Endothelial cell of umbilical vein (primary cell): ENCODE results near the gene AMBP. TPM values are rescaled to one million over a fixed set of nuclear protein-coding genes. Genes with fewer than 3 reads are reported as not detected.

Experiments used
- BruUV-seq: library from RNA; stranded (reverse); fragments of 400-500 nt; replicated peaks from 2 replicates; lab custom pipeline; 2021; lab: Mats Ljungman, UMichigan
- CTCF ChIA-PET: fragments of 300-600, 350-600 bp; sonication (Branson Sonifier 250); formaldehyde crosslinking; loops from one replicate; lab custom pipeline; 2021; ENCODE audit warnings: antibody characterized with exemption, inconsistent platforms; lab: Charles Lee
- POLR2A ChIA-PET: fragments of 300-600, 350-600 bp; sonication (Branson Sonifier 250); formaldehyde crosslinking; loops from one replicate; lab custom pipeline; 2021; ENCODE audit warnings: antibody characterized with exemption, inconsistent platforms; lab: Charles Lee
- DNase-seq: peaks from one replicate; pipeline ENCODE4 v3.0.0-alpha.2; 2011; ENCODE audit warnings: low read depth, low spot score
- FAIRE-seq: peaks from 2 replicates; lab custom pipeline; 2011; peaks lifted over from hg19 to GRCh38; lab: Jason Lieb, UNC
- H2AFZ ChIP-seq: 2 replicates; pipeline ENCODE4 v1.6.0; 2012; ENCODE audit warnings: low read depth, low read length, control low read depth, inconsistent platforms
- H3K27ac ChIP-seq: 2 replicates; pipeline ENCODE4 v1.5.1; 2011; ENCODE audit warnings: low read depth, mild to moderate bottlenecking, control low read depth, low read length, moderate library complexity; ENCODE audit not compliant: insufficient read depth
- H3K27me3 ChIP-seq, 2 experiments: 2 replicates each; pipeline versions ENCODE4 v1.6.0 to v1.6.1; 2011; ENCODE audit warnings: low read length in 2 of 2, mixed read lengths in 1 of 2; ENCODE audit not compliant: control insufficient read depth in 2 of 2, insufficient read depth in 2 of 2
- H3K36me3 ChIP-seq, 2 experiments: 2 replicates in 1 of 2; 3 replicates in 1 of 2; pipeline ENCODE4 v1.5.1; 2011; ENCODE audit warnings: low read length in 2 of 2, mild to moderate bottlenecking in 1 of 2, moderate library complexity in 1 of 2; ENCODE audit not compliant: control insufficient read depth in 2 of 2, insufficient read depth in 2 of 2; ENCODE audit errors: extremely low read depth in 1 of 2
- H3K4me1 ChIP-seq: 3 replicates; pipeline ENCODE4 v1.5.1; 2011; ENCODE audit warnings: mild to moderate bottlenecking, low read length; ENCODE audit not compliant: control insufficient read depth, insufficient read depth; ENCODE audit errors: extremely low read depth
- H3K4me2 ChIP-seq: 2 replicates; pipeline ENCODE4 v1.6.1; 2011; ENCODE audit warnings: low read length, control low read depth, mixed read lengths; ENCODE audit not compliant: insufficient read depth
- H3K4me3 ChIP-seq, 3 experiments: fragments of 200-600 bp in 1 of 3; sonication (generic), shearing (Covaris generic) in 1 of 3; replicated peaks in 1 of 3; 2 replicates each; pipeline ENCODE4 v1.5.1; 2011 to 2016; ENCODE audit warnings: control low read depth in 3 of 3, low read length in 3 of 3, mild to moderate bottlenecking in 2 of 3, inconsistent platforms in 1 of 3, low read depth in 1 of 3, moderate library complexity in 1 of 3; ENCODE audit not compliant: insufficient read depth in 1 of 3
- H3K79me2 ChIP-seq: 2 replicates; pipeline ENCODE4 v1.6.0; 2012; ENCODE audit warnings: low read length, inconsistent platforms; ENCODE audit not compliant: control insufficient read depth, insufficient read depth
- H3K9ac ChIP-seq: replicated peaks from 2 replicates; pipeline ENCODE3; 2011; ENCODE audit warnings: low read length, control low read depth; ENCODE audit not compliant: insufficient read depth; ENCODE audit errors: extremely low read depth
- H3K9me1 ChIP-seq: replicated peaks from 3 replicates; pipeline ENCODE4 v1.6.0; 2011; ENCODE audit warnings: mild to moderate bottlenecking, low read length; ENCODE audit not compliant: control insufficient read depth, insufficient read depth; ENCODE audit errors: extremely low read depth
- H3K9me3 ChIP-seq: replicated peaks from 2 replicates; pipeline ENCODE4 v1.5.1; 2012; ENCODE audit warnings: low read length, inconsistent platforms; ENCODE audit not compliant: control insufficient read depth, insufficient read depth
- H4K20me1 ChIP-seq: replicated peaks from 2 replicates; pipeline ENCODE3; 2011; ENCODE audit warnings: mild to moderate bottlenecking, low read length; ENCODE audit not compliant: control insufficient read depth, insufficient read depth; ENCODE audit errors: extremely low read depth
- EZH2 ChIP-seq: IDR thresholded peaks from 2 replicates; pipeline ENCODE4 v1.6.1; 2012; ENCODE audit warnings: borderline replicate concordance, low read depth, mild to moderate bottlenecking, moderate library complexity, low read length, inconsistent platforms; ENCODE audit not compliant: severe bottlenecking
- FOS ChIP-seq: IDR thresholded peaks from 2 replicates; pipeline ENCODE4 v1.6.1; 2011; ENCODE audit warnings: mild to moderate bottlenecking, low read length, moderate library complexity, borderline replicate concordance; ENCODE audit not compliant: insufficient read depth
- GATA2 ChIP-seq: IDR thresholded peaks from 2 replicates; pipeline ENCODE4 v1.7.0; 2011; ENCODE audit warnings: low read depth, mild to moderate bottlenecking, moderate library complexity, mixed read lengths, low read length; ENCODE audit not compliant: insufficient read length, insufficient read depth
- JUN ChIP-seq: IDR thresholded peaks from 2 replicates; pipeline ENCODE4 v1.6.1; 2011; ENCODE audit warnings: borderline replicate concordance, low read depth; ENCODE audit not compliant: insufficient read length, insufficient read depth
- MYC ChIP-seq: IDR thresholded peaks from one replicate; pipeline ENCODE4 v1.6.1; 2011; ENCODE audit warnings: mild to moderate bottlenecking, low read depth, low read length
- POLR2A ChIP-seq: IDR thresholded peaks from 2 replicates; pipeline ENCODE4 v1.6.1; 2012; ENCODE audit warnings: low read depth, mild to moderate bottlenecking, control low read depth, low read length
- POLR2AphosphoS5 ChIP-seq: IDR thresholded peaks from 2 replicates; pipeline ENCODE4 v1.6.1; 2012; ENCODE audit warnings: low read depth, mild to moderate bottlenecking, control low read depth, low read length, moderate library complexity; ENCODE audit not compliant: insufficient read depth
- dilution Hi-C: fragments of 300-500 bp; cut with MboI; formaldehyde crosslinking; loops from one replicate; pipeline ENCODE4 v1.15.0; 2019; ENCODE audit warnings: low sequenced_read_pairs; ENCODE audit not compliant: extremely low pct_ligation_motif_present
- intact Hi-C: fragments of 100-400 bp; cut with micrococcal nuclease; formaldehyde crosslinking; loops from one replicate; pipeline ENCODE4 v1.10.0; 2022
- polyA plus RNA-seq, 4 experiments: library from polyadenylated mRNA; depleted of rRNA in 3 of 4; stranded (reverse) in 3 of 4; unstranded in 1 of 4; fragments of >200 nt; gene quantifications; 2 replicates each; pipeline versions ENCODE4 v1.2.1 to v1.2.3, GENCODE V29; 2011 to 2012; ENCODE audit warnings: missing spikeins in 1 of 4
- total RNA-seq: library from RNA; stranded (reverse); gene quantifications from 2 replicates; pipeline ENCODE4 v1.2.3, GENCODE V29; 2021
- TF ChIP-seq, protein P1 (sequence below): IDR thresholded peaks from 2 replicates; pipeline ENCODE4 v1.6.1; 2011; ENCODE audit not compliant: insufficient read depth, insufficient read length
- TF ChIP-seq, protein P2 (sequence below), 2 donors: IDR thresholded peaks; 1 replicate in 1 of 2; 2 replicates in 1 of 2; pipeline ENCODE4 v1.5.1; 2011; ENCODE audit warnings: low read length in 2 of 2, mild to moderate bottlenecking in 2 of 2, moderate library complexity in 2 of 2, control low read depth in 1 of 2, inconsistent platforms in 1 of 2, low read depth in 1 of 2; ENCODE audit not compliant: insufficient read depth in 1 of 2; ENCODE audit errors: extremely low read depth in 1 of 2

AMBP gene
- total and polyA plus RNA-seq, 2 donors (not counting 3 experiments of a cell fraction or from before 2014, with no cell fraction given) = not detected

DNA sequence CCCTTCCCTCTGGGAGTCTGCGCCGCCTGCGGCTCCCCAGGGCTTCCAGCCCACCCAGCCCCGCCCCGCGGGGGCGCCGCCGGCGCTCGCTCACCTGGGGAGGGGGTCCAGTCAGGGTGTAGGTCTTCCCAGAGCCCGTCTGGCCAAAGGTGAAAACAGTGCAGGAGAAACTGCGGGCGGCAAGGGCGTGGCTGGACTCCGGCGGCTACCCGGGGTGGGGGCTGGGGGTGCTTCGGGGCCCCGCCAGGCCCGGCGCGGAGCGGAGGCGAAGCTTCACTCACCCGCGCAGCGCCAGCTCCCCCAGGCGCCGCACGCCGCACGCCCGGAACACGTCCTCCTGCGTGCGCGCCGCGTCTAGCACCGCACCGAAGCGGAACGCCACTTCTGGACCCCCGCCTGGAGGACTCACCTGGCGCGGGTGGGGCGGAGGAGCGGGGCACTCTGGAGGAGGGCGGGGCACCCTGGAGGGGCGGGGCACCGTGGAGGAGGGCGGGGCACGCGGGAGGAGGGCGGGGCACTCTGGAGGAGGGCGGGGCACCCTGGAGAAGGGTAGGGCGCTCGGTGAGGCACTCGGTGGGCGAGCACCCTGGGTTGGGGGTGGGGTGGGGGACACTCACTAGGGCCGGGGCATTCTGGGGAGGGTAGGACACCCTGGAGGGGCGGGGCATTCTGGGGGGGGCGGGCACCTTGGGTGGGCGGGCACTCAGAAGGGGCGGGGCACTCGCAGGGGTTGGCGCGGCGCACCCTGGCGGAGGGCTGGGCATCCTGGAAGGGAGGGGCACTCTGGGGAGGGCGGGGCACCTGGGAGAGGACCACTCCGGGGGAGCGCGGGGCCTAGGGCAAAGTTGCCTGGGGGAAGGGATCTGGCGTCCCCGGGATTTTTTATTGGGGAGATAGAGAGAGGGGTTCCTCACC lies 20.2 kb upstream of the AMBP start:
- Histone ChIP-seq H3K4me1 (peaks cover 10% of the 10 kb centered on the region), H3K9ac (no peak overlapping the region), H3K9me1 (no peaks in the 10 kb centered on the region), H3K4me3 (peak overlapping the region in 2 of 3 experiments; percentile 10 to 31), H2AFZ (peak overlapping the region; percentile 60), H3K4me2 (peak overlapping the region; percentile 38), H3K79me2 (no peaks in the 10 kb centered on the region), H3K36me3 (no peaks in the 10 kb centered on the region), H3K9me3 (peaks cover 3% of the 10 kb centered on the region), H3K27me3 (no peaks in the 10 kb centered on the region), H3K27ac (no peak overlapping the region), H4K20me1 (no peaks in the 10 kb centered on the region)
- TF ChIP-seq POLR2AphosphoS5 (no peak), JUN (no peak), GATA2 (no peak), MYC (no peak), FOS (no peak), POLR2A (no peak), EZH2 (no peak)
- TF ChIP-seq, protein P1, sequence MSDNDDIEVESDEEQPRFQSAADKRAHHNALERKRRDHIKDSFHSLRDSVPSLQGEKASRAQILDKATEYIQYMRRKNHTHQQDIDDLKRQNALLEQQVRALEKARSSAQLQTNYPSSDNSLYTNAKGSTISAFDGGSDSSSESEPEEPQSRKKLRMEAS = no peak
- TF ChIP-seq, protein P2, sequence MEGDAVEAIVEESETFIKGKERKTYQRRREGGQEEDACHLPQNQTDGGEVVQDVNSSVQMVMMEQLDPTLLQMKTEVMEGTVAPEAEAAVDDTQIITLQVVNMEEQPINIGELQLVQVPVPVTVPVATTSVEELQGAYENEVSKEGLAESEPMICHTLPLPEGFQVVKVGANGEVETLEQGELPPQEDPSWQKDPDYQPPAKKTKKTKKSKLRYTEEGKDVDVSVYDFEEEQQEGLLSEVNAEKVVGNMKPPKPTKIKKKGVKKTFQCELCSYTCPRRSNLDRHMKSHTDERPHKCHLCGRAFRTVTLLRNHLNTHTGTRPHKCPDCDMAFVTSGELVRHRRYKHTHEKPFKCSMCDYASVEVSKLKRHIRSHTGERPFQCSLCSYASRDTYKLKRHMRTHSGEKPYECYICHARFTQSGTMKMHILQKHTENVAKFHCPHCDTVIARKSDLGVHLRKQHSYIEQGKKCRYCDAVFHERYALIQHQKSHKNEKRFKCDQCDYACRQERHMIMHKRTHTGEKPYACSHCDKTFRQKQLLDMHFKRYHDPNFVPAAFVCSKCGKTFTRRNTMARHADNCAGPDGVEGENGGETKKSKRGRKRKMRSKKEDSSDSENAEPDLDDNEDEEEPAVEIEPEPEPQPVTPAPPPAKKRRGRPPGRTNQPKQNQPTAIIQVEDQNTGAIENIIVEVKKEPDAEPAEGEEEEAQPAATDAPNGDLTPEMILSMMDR (IDR thresholded peaks at IDR 0.05; ENCODE audit: extremely low read depth in 1 of 2, insufficient read depth in 1 of 2, low read depth in 1 of 2, low read length in 2 of 2) = no peak
- DNase-seq (no peak), FAIRE-seq (no peak)
- ChIA-PET POLR2A (no interaction called here), CTCF (interaction anchor here (1.6 to 4.5 kb wide), 6 partner anchors 10 to 193 kb away, joined by 6 to 41 read pairs (median 18); no protein-coding TSS in a partner anchor)
- BruUV-seq = no TSS peak
- intact Hi-C loops (no loop called here), dilution Hi-C loops (loop anchor here (25.0 kb wide), 1 partner anchor 189 kb away; no protein-coding TSS in a partner anchor)
